Stimulated activated CD4-positive, alpha-beta T cell treated with anti-CD3 and anti-CD28 coated beads, TNF-alpha, amount 100 ng/mL, for 24 hours (primary cell): ENCODE results near the gene MNDA.
"Not testable (repeated sequence)": the region's sequence is repeated elsewhere in the genome, so short reads cannot be mapped to it uniquely, and the experiment has no call there.

ENCODE experiments used
- DNase-seq, 3 experiments: peaks; one replicate each; pipeline ENCODE4 v3.0.0-alpha.2; 2020; ENCODE audit warnings: low read depth in 3 of 3

MNDA gene

GRCh38 chr1:158838660-158839059, 7.5 kb downstream of the MNDA start:
- no peak for DNase-seq

DNA sequence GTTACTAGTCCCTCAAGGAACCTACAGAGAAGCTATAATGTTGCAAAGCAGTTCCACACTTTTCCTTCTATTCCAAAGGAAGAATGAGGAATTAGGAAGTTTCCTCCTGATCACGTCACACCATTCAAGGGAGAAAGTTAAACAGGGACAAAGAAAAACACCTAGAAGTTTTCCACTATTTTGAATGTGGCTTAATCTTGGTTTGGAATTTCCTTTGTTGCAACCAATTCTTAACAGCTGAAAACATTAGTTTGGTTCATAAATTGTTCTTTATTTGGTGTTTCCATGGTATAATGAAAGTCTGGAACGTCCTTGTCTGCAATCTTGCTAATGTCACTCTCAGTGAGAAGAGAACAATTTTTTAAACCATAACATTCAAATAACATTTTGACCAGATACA, 8.4 kb downstream of the MNDA start:
- DNase-seq: no peak

GRCh38 chr1:158840236-158840635, 9.1 kb downstream of the MNDA start:
- no peak for DNase-seq

GRCh38 chr1:158864595-158864994, 33.4 kb downstream of the MNDA start:
- no peak for DNase-seq

GRCh38 chr1:158870438-158870837, 39.3 kb downstream of the MNDA start:
- DNase-seq: not testable (repeated sequence)

DNA sequence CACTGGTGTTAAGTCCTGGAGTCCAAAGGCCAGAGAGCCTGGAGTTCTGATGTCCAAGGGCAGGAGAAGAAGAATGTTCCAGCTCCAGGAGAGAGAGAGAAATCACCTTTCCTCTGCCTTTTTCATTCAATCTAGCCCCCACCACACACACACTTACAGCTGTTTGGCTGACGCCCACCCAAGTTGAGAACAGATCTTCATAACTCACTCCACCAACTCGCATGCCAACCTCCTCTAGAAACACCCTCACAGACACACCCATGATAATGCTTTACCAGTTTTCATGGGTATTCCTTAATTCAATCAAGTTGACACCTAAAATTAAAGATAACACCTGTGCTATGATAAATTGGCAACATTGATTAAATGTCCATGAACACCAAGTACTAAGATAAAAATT, 42.0 kb downstream of the MNDA start:
- no peak for DNase-seq

- no peak for DNase-seq
These were observed 62.5 kb downstream of the MNDA start for GRCh38 chr1:158893654-158894053.

DNA sequence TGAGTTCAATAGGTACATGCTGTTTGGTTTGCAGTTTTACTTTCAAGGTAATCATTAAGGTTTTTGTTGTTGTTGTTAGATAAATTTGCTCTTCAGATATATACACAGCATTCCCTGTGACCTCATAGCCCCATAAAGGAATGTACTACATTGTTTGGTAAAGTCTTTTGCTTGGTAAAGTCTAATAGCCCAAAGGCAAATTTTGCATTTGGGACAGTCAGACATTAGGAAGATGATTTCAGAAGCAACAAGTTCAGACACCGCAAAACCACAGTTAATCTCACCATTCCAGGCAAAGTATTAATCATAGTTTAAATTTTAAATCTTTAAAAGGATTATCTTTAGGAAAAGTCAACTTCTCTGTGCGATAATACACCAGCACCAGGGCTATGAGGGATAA, 67.6 kb downstream of the MNDA start:
- no peak for DNase-seq
